Breast epithelium (tissue), 4 donors: ENCODE data around the gene AGAP1. TPM values are rescaled to one million over a fixed set of nuclear protein-coding genes. Genes with fewer than 3 reads are reported as not detected.
A peak's percentile ranks its signal among the peaks of the same experiment; 100 is the strongest.

Source experiments
- DNase-seq, 2 donors: peaks; one replicate each; pipeline ENCODE4 v3.0.0-alpha.2; 2019; ENCODE audit warnings: low spot score in 2 of 2
- H3K27ac ChIP-seq, 2 donors: fragments of 200-600 bp; sonication (generic) in 1 of 2; one replicate each; pipeline ENCODE4 v1.5.1; 2016 to 2019; ENCODE audit warnings: mild to moderate bottlenecking in 1 of 2
- H3K27me3 ChIP-seq, 2 donors: fragments of 200-600 bp; sonication (generic) in 1 of 2; one replicate each; pipeline versions ENCODE4 v1.5.1 to v1.6.0; 2017 to 2019; ENCODE audit warnings: control low read depth in 1 of 2, mild to moderate bottlenecking in 1 of 2
- H3K36me3 ChIP-seq: fragments of 200-600 bp; one replicate; pipeline ENCODE4 v1.5.1; 2019
- H3K4me1 ChIP-seq, 2 donors: fragments of 200-600 bp; sonication (generic); one replicate each; pipeline ENCODE4 v1.5.1; 2016 to 2019; ENCODE audit warnings: control low read depth in 1 of 2
- H3K4me3 ChIP-seq, 3 donors: fragments of 200-600 bp; sonication (generic); 1 replicate in 2 of 3; 2 replicates in 1 of 3; pipeline ENCODE4 v1.5.1; 2016 to 2019; ENCODE audit warnings: mild to moderate bottlenecking in 3 of 3, moderate library complexity in 2 of 3
- H3K9me3 ChIP-seq, 2 donors: fragments of 200-600 bp; sonication (generic) in 1 of 2; one replicate each; pipeline ENCODE4 v1.5.1; 2016 to 2019; ENCODE audit warnings: control low read depth in 1 of 2
- CTCF ChIP-seq, 3 donors: fragments of 450-650 bp; IDR thresholded peaks; one replicate each; pipeline ENCODE4 v1.5.1; 2016 to 2017; ENCODE audit warnings: antibody characterized with exemption in 3 of 3, mild to moderate bottlenecking in 3 of 3, moderate library complexity in 3 of 3
- POLR2A ChIP-seq: fragments of 450-650 bp; IDR thresholded peaks from one replicate; pipeline ENCODE4 v1.6.1; 2016; ENCODE audit warnings: antibody characterized with exemption, mild to moderate bottlenecking, moderate library complexity
- POLR2AphosphoS5 ChIP-seq, 3 donors: sonication (generic); formaldehyde crosslinking; IDR thresholded peaks; one replicate each; pipeline ENCODE4 v1.6.1; 2017; ENCODE audit warnings: antibody characterized with exemption in 3 of 3
- intact Hi-C: fragments of 100-400 bp; cut with DNase I; formaldehyde crosslinking; loops from one replicate; pipeline ENCODE4 v1.15.1; 2023; ENCODE audit warnings: low total_unique reads
- total RNA-seq, 3 donors: library from RNA; depleted of rRNA; stranded (reverse); fragments of >200 nt; gene quantifications; one replicate each; pipeline ENCODE4 v1.1.0, GENCODE V29; 2016

Gene AGAP1
- total RNA-seq, 3 donors from 2014 or later: 19.7 to 27.1 (median 25.9) TPM

GRCh38 chr2:235515364-235515742 is 21.5 kb downstream of the AGAP1 start:
- Histone ChIP-seq H3K36me3 (no peaks in the 10 kb centered on the region), H3K4me3 (no peak overlapping the region), H3K4me1 (no peaks in the 10 kb centered on the region), H3K27me3 (no peaks in the 10 kb centered on the region), H3K27ac (peak overlapping the region in 1 of 2 donors; percentile 67), H3K9me3 (no peaks in the 10 kb centered on the region)
- intact Hi-C loops: no loop called here
- TF ChIP-seq CTCF (IDR thresholded peaks at IDR 0.05) (no peak), POLR2AphosphoS5 (IDR thresholded peaks at IDR 0.05) (no peak)
- DNase-seq: no peak

GRCh38 chr2:235515821-235516220 is 22.0 kb downstream of the AGAP1 start:
- DNase-seq: no peak
- TF ChIP-seq CTCF (IDR thresholded peaks at IDR 0.05) (no peak), POLR2AphosphoS5 (IDR thresholded peaks at IDR 0.05) (no peak), POLR2A (no peak)
- intact Hi-C loops: no loop called here
- Histone ChIP-seq H3K4me1 (no peaks in the 10 kb centered on the region), H3K27ac (no peak overlapping the region), H3K27me3 (no peaks in the 10 kb centered on the region), H3K4me3 (no peak overlapping the region), H3K9me3 (no peaks in the 10 kb centered on the region), H3K36me3 (no peaks in the 10 kb centered on the region)

GRCh38 chr2:235516257-235516656 is 22.4 kb downstream of the AGAP1 start:
- Histone ChIP-seq H3K4me1 (no peaks in the 10 kb centered on the region), H3K9me3 (no peaks in the 10 kb centered on the region), H3K36me3 (no peaks in the 10 kb centered on the region), H3K4me3 (no peak overlapping the region), H3K27me3 (no peaks in the 10 kb centered on the region), H3K27ac (no peak overlapping the region)
- no peak for DNase-seq
- TF ChIP-seq POLR2AphosphoS5 (IDR thresholded peaks at IDR 0.05) (no peak), CTCF (IDR thresholded peaks at IDR 0.05) (no peak), POLR2A (no peak)
- intact Hi-C loops: no loop called here

GRCh38 chr2:235518322-235519090 is 24.7 kb downstream of the AGAP1 start:
- H3K9me3 ChIP-seq: no peaks in the 10 kb centered on the region
- DNase-seq: no peak

More at GRCh38 chr2:235518322-235519090, 24.7 kb downstream of the AGAP1 start:
- H3K36me3 ChIP-seq: no peaks in the 10 kb centered on the region
- H3K27me3 ChIP-seq: no peaks in the 10 kb centered on the region
- no peak for TF ChIP-seq POLR2A
- TF ChIP-seq POLR2AphosphoS5 (IDR thresholded peaks at IDR 0.05): no peak
- no peak for TF ChIP-seq CTCF (IDR thresholded peaks at IDR 0.05)
- intact Hi-C loops: no loop called here
- H3K4me1 ChIP-seq: no peaks in the 10 kb centered on the region
- no peak overlapping the region for H3K27ac ChIP-seq
- H3K4me3 ChIP-seq: no peak overlapping the region
